Left renal cortex interstitium (tissue), 4 donors: ENCODE measurements around the gene NDE1. TPM values are rescaled to one million over a fixed set of nuclear protein-coding genes. Genes with fewer than 3 reads are reported as not detected.
"Not testable (repeated sequence)": the region's sequence is repeated elsewhere in the genome, so short reads cannot be mapped to it uniquely, and the experiment has no call there.

Experiments
- DNase-seq, 4 donors: peaks; one replicate each; pipeline ENCODE4 v3.0.0-alpha.2; 2013; ENCODE audit warnings: low read depth in 4 of 4, low spot score in 2 of 4, missing footprints in 1 of 4
- polyA plus RNA-seq, 4 donors: library from polyadenylated mRNA; unstranded; fragments of 120-200 nt; gene quantifications; one replicate each; pipeline ENCODE4 v1.2.1, GENCODE V29; 2013; ENCODE audit not compliant: insufficient read length in 4 of 4

The NDE1 gene
- polyA plus RNA-seq, 4 donors, result 36.1 to 49.9 (median 41.7) TPM

- not testable (repeated sequence) for DNase-seq
Observed at GRCh38 chr16:15727697-15728096, 77.7 kb downstream of the NDE1 start.

GRCh38 chr16:15729152-15729551 is 79.1 kb downstream of the NDE1 start:
- no peak for DNase-seq

- DNase-seq, result no peak
Observed at GRCh38 chr16:15732416-15732815, 82.4 kb downstream of the NDE1 start.

- no peak for DNase-seq
Observed at GRCh38 chr16:15735610-15736009, 85.6 kb downstream of the NDE1 start.

GRCh38 chr16:15736529-15736928 is 86.5 kb downstream of the NDE1 start:
- DNase-seq, result no peak

- no peak for DNase-seq
Observed at GRCh38 chr16:15737140-15737644, 87.1 kb downstream of the NDE1 start.

GRCh38 chr16:15739464-15739863 is 89.4 kb downstream of the NDE1 start:
- no peak for DNase-seq

- DNase-seq, result no peak
Observed at GRCh38 chr16:15739950-15740349, 89.9 kb downstream of the NDE1 start.

- no peak for DNase-seq
Observed at GRCh38 chr16:15741207-15741871, 91.3 kb downstream of the NDE1 start.

- DNase-seq, result no peak
Observed at GRCh38 chr16:15742716-15743115, 92.7 kb downstream of the NDE1 start.

GRCh38 chr16:15743657-15744056 is 93.6 kb downstream of the NDE1 start:
- DNase-seq, result no peak

GRCh38 chr16:15746332-15746731 is 96.3 kb downstream of the NDE1 start:
- DNase-seq, result no peak

GRCh38 chr16:15747937-15748336 is 97.9 kb downstream of the NDE1 start:
- DNase-seq, result no peak

GRCh38 chr16:15748654-15749053 is 98.6 kb downstream of the NDE1 start:
- no peak for DNase-seq

GRCh38 chr16:15749371-15749770 is 99.3 kb downstream of the NDE1 start:
- DNase-seq, result no peak

GRCh38 chr16:15749985-15750384 is 99.9 kb downstream of the NDE1 start:
- DNase-seq, result no peak

GRCh38 chr16:15751940-15752339 is 101.9 kb downstream of the NDE1 start:
- DNase-seq, result no peak

GRCh38 chr16:15752717-15753488 is 102.9 kb downstream of the NDE1 start:
- DNase-seq, result no peak

GRCh38 chr16:15754821-15755534 is 104.9 kb downstream of the NDE1 start:
- DNase-seq, result no peak

- no peak for DNase-seq
Observed at GRCh38 chr16:15757077-15757386, 107.0 kb downstream of the NDE1 start.

GRCh38 chr16:15757630-15758251 is 107.7 kb downstream of the NDE1 start:
- no peak for DNase-seq
